Tibial nerve (tissue), 4 donors: ENCODE data around the gene SMIM10L2A. TPM values are rescaled to one million over a fixed set of nuclear protein-coding genes. Genes with fewer than 3 reads are reported as not detected.
"Not testable (repeated sequence)": the region's sequence is repeated elsewhere in the genome, so short reads cannot be mapped to it uniquely, and the experiment has no call there.

ENCODE experiments used
- DNase-seq, 2 donors: peaks; one replicate each; pipeline ENCODE4 v3.0.0-alpha.2; 2019; ENCODE audit warnings: low spot score in 2 of 2
- H3K27ac ChIP-seq, 4 donors: fragments of 200-600 bp; sonication (generic) in 3 of 4; one replicate each; pipeline ENCODE4 v1.5.1; 2017 to 2019; ENCODE audit warnings: mild to moderate bottlenecking in 1 of 4
- H3K27me3 ChIP-seq, 2 donors: fragments of 200-600 bp; sonication (generic) in 1 of 2; one replicate each; pipeline versions ENCODE4 v1.5.1 to v1.6.0; 2017 to 2019
- H3K36me3 ChIP-seq, 3 donors: fragments of 200-600 bp; sonication (generic); one replicate each; pipeline ENCODE4 v1.5.1; 2018 to 2019
- H3K4me1 ChIP-seq, 4 donors: fragments of 200-600 bp; sonication (generic) in 3 of 4; one replicate each; pipeline ENCODE4 v1.5.1; 2017 to 2019
- H3K4me3 ChIP-seq, 4 donors: fragments of 200-600 bp; sonication (generic) in 3 of 4; one replicate each; pipeline ENCODE4 v1.5.1; 2017 to 2019; ENCODE audit warnings: mild to moderate bottlenecking in 1 of 4, moderate library complexity in 1 of 4
- H3K9me3 ChIP-seq, 4 donors: fragments of 200-600 bp; sonication (generic) in 3 of 4; one replicate each; pipeline ENCODE4 v1.5.1; 2017 to 2019
- CTCF ChIP-seq, 5 experiments: fragments of 200-600 bp in 3 of 5; fragments of 450-650 bp in 2 of 5; sonication (generic) in 3 of 5; IDR thresholded peaks; one replicate each; pipeline ENCODE4 v1.5.1; 2016 to 2019; ENCODE audit warnings: antibody characterized with exemption in 5 of 5, mild to moderate bottlenecking in 3 of 5, moderate library complexity in 2 of 5
- EP300 ChIP-seq, 2 donors: sonication (generic); formaldehyde crosslinking; IDR thresholded peaks; one replicate each; pipeline ENCODE4 v1.6.1; 2017; ENCODE audit warnings: antibody characterized with exemption in 2 of 2, mild to moderate bottlenecking in 1 of 2
- POLR2A ChIP-seq, 2 donors: fragments of 450-650 bp; IDR thresholded peaks; one replicate each; pipeline ENCODE4 v1.6.1; 2017; ENCODE audit warnings: antibody characterized with exemption in 2 of 2, mild to moderate bottlenecking in 2 of 2, moderate library complexity in 2 of 2
- WGBS, 2 donors: methylation state at CpG; one replicate each; pipeline ENCODE4 v1.1.5; 2018; 5-methylcytosine and 5-hydroxymethylcytosine counted together
- total RNA-seq, 4 donors: library from RNA; depleted of rRNA; stranded (reverse); fragments of >200 nt; gene quantifications; one replicate each; pipeline ENCODE4 v1.1.0, GENCODE V29; 2016

Gene SMIM10L2A
- total RNA-seq, 4 donors from 2014 or later: 0.78 to 3.5 (median 1.5) TPM

GRCh38 chrX:135395064-135395463 lies 26.7 kb upstream of the SMIM10L2A start:
- DNase-seq: no peak
- no peaks in the 10 kb centered on the region for H3K4me1 ChIP-seq
- H3K9me3 ChIP-seq: no peaks in the 10 kb centered on the region
- H3K4me3 ChIP-seq: no peak overlapping the region
- H3K27me3 ChIP-seq: no peaks in the 10 kb centered on the region
- WGBS, 2 donors: 76 to 88% methylated on average over 6 of the region's 6 CpGs
- TF ChIP-seq POLR2A (IDR thresholded peaks at IDR 0.05) (no peak), CTCF (IDR thresholded peaks at IDR 0.05) (no peak), EP300 (IDR thresholded peaks at IDR 0.05) (no peak)
- H3K36me3 ChIP-seq: no peaks in the 10 kb centered on the region
- no peak overlapping the region for H3K27ac ChIP-seq

GRCh38 chrX:135396109-135396508 lies 25.6 kb upstream of the SMIM10L2A start:
- DNase-seq: no peak
- no peaks in the 10 kb centered on the region for H3K27me3 ChIP-seq
- H3K4me3 ChIP-seq: no peak overlapping the region
- WGBS, 2 donors: 74 to 92% methylated on average over 4 of the region's 4 CpGs
- no peaks in the 10 kb centered on the region for H3K9me3 ChIP-seq
- H3K4me1 ChIP-seq: no peaks in the 10 kb centered on the region
- H3K36me3 ChIP-seq: no peaks in the 10 kb centered on the region
- no peak overlapping the region for H3K27ac ChIP-seq
- no peak for TF ChIP-seq POLR2A (IDR thresholded peaks at IDR 0.05)
- no peak for TF ChIP-seq CTCF (IDR thresholded peaks at IDR 0.05)
- no peak for TF ChIP-seq EP300 (IDR thresholded peaks at IDR 0.05)

GRCh38 chrX:135396566-135396965 lies 25.2 kb upstream of the SMIM10L2A start:
- DNase-seq: no peak
- Histone ChIP-seq H3K4me3 (no peak overlapping the region), H3K4me1 (no peaks in the 10 kb centered on the region), H3K36me3 (no peaks in the 10 kb centered on the region), H3K27me3 (no peaks in the 10 kb centered on the region), H3K9me3 (no peaks in the 10 kb centered on the region), H3K27ac (no peak overlapping the region)
- WGBS, 2 donors: 83 to 87% methylated on average over 3 of the region's 3 CpGs
- TF ChIP-seq CTCF (IDR thresholded peaks at IDR 0.05) (no peak), EP300 (IDR thresholded peaks at IDR 0.05) (no peak), POLR2A (IDR thresholded peaks at IDR 0.05) (no peak)

GRCh38 chrX:135397652-135398051 lies 24.1 kb upstream of the SMIM10L2A start:
- no peak for DNase-seq
- Histone ChIP-seq H3K27me3 (no peaks in the 10 kb centered on the region), H3K36me3 (no peaks in the 10 kb centered on the region), H3K4me3 (no peak overlapping the region), H3K4me1 (no peaks in the 10 kb centered on the region), H3K9me3 (no peaks in the 10 kb centered on the region), H3K27ac (no peak overlapping the region)
- TF ChIP-seq EP300 (IDR thresholded peaks at IDR 0.05) (no peak), CTCF (IDR thresholded peaks at IDR 0.05) (no peak), POLR2A (IDR thresholded peaks at IDR 0.05) (no peak)
- 75% methylated on average over 2 of the region's 2 CpGs; no CpG with 5 or more reads in 1 of the 2 donors for WGBS, 2 donors

- Histone ChIP-seq H3K9me3 (no peaks in the 10 kb centered on the region), H3K27me3 (peaks cover 0 to 9% of the 10 kb centered on the region in 2 donors), H3K27ac (no peak overlapping the region), H3K4me1 (no peaks in the 10 kb centered on the region), H3K4me3 (no peak overlapping the region), H3K36me3 (no peaks in the 10 kb centered on the region)
- TF ChIP-seq EP300 (IDR thresholded peaks at IDR 0.05) (no peak), POLR2A (IDR thresholded peaks at IDR 0.05) (no peak), CTCF (IDR thresholded peaks at IDR 0.05) (no peak)
- DNase-seq: no peak
These were observed 18.4 kb upstream of the SMIM10L2A start for GRCh38 chrX:135403374-135403773.

- 20 to 25% methylated on average over 2 to 12 of the region's 12 CpGs for WGBS, 2 donors
These were observed 15.3 kb upstream of the SMIM10L2A start for GRCh38 chrX:135406428-135406827.

More at GRCh38 chrX:135406428-135406827, 15.3 kb upstream of the SMIM10L2A start:
- DNase-seq, H3K27ac ChIP-seq, H3K4me3 ChIP-seq, H3K4me1 ChIP-seq, H3K36me3 ChIP-seq, H3K9me3 ChIP-seq, H3K27me3 ChIP-seq: not testable (repeated sequence)
